Raji (cell line): ENCODE data around the gene PPP1R1B.

Experiments used
- POLR2A ChIP-seq: IDR thresholded peaks from 2 replicates; pipeline ENCODE4 v1.6.1; 2011; ENCODE audit warnings: low read depth, low read length, control low read depth; ENCODE audit not compliant: insufficient read depth

The PPP1R1B gene

GRCh38 chr17:39684369-39685192 lies 57.8 kb downstream of the PPP1R1B start:
- TF ChIP-seq POLR2A: no peak
